Fibroblast of lung (primary cell): ENCODE measurements around the gene NEDD4L. TPM values are rescaled to one million over a fixed set of nuclear protein-coding genes. Genes with fewer than 3 reads are reported as not detected.

ENCODE experiments used
- DNase-seq, 2 donors: peaks; one replicate each; pipeline versions ENCODE4 v3.0.0 to v3.0.0-alpha.2; 2010; ENCODE audit warnings: low read depth in 2 of 2
- H2AFZ ChIP-seq: 2 replicates; pipeline ENCODE4 v1.5.1; 2012; ENCODE audit warnings: low read length, control low read depth, inconsistent platforms
- H3K27ac ChIP-seq: 2 replicates; pipeline ENCODE4 v1.5.1; 2011; ENCODE audit warnings: low read length, control low read depth; ENCODE audit not compliant: insufficient read depth
- H3K27me3 ChIP-seq: 2 replicates; pipeline ENCODE4 v1.5.1; 2011; ENCODE audit warnings: mild to moderate bottlenecking, low read length; ENCODE audit not compliant: control insufficient read depth, insufficient read depth
- H3K36me3 ChIP-seq: 2 replicates; pipeline ENCODE4 v1.5.1; 2011; ENCODE audit warnings: low read length; ENCODE audit not compliant: control insufficient read depth, insufficient read depth
- H3K4me1 ChIP-seq: 2 replicates; pipeline ENCODE4 v1.5.1; 2011; ENCODE audit warnings: low read length; ENCODE audit not compliant: control insufficient read depth, insufficient read depth; ENCODE audit errors: extremely low read depth
- H3K4me2 ChIP-seq: 2 replicates; pipeline ENCODE4 v1.5.1; 2011; ENCODE audit warnings: low read length, control low read depth; ENCODE audit not compliant: insufficient read depth; ENCODE audit errors: extremely low read depth
- H3K4me3 ChIP-seq, 4 experiments: fragments of 200-600 bp in 1 of 4; sonication (generic) in 1 of 4; replicated peaks in 1 of 4; 2 replicates each; pipeline ENCODE4 v1.5.1; 2011 to 2016; ENCODE audit warnings: low read length in 4 of 4, low read depth in 3 of 4, mild to moderate bottlenecking in 3 of 4, control low read depth in 2 of 4, inconsistent platforms in 1 of 4, mixed read lengths in 1 of 4; ENCODE audit not compliant: insufficient read depth in 1 of 4; ENCODE audit errors: control extremely low read depth in 1 of 4
- H3K79me2 ChIP-seq: 2 replicates; pipeline ENCODE4 v1.5.1; 2012; ENCODE audit warnings: mild to moderate bottlenecking, low read length, inconsistent platforms; ENCODE audit not compliant: control insufficient read depth, insufficient read depth
- H3K9ac ChIP-seq: 2 replicates; pipeline ENCODE4 v1.5.1; 2011; ENCODE audit warnings: mild to moderate bottlenecking, low read length, control low read depth; ENCODE audit not compliant: insufficient read depth
- H3K9me3 ChIP-seq: 2 replicates; pipeline ENCODE4 v1.5.1; 2012; ENCODE audit warnings: low read depth, low read length; ENCODE audit not compliant: control insufficient read depth, insufficient read depth
- H4K20me1 ChIP-seq: 2 replicates; pipeline ENCODE4 v1.5.1; 2011; ENCODE audit warnings: low read length; ENCODE audit not compliant: control insufficient read depth, insufficient read depth; ENCODE audit errors: extremely low read depth
- EZH2 ChIP-seq: IDR thresholded peaks from 2 replicates; pipeline ENCODE4 v1.5.1; 2012; ENCODE audit warnings: low read length, control low read depth, mild to moderate bottlenecking; ENCODE audit errors: missing control alignments
- polyA plus RNA-seq, 2 donors: library from polyadenylated mRNA; depleted of rRNA in 1 of 2; stranded (reverse) in 1 of 2; unstranded in 1 of 2; fragments of >200 nt; gene quantifications; 2 replicates each; pipeline ENCODE4 v1.2.1, GENCODE V29; 2011 to 2012; ENCODE audit warnings: missing spikeins in 1 of 2
- total RNA-seq: library from RNA; depleted of rRNA; stranded (reverse); fragments of >200 nt; gene quantifications from 2 replicates; pipeline ENCODE4 v1.2.1, GENCODE V29; 2014
- TF ChIP-seq, protein P1 (sequence below), 2 donors: IDR thresholded peaks in 1 of 2; conservative IDR thresholded peaks in 1 of 2; 1 replicate in 1 of 2; 2 replicates in 1 of 2; pipeline ENCODE4 v1.5.1; 2011 to 2012; ENCODE audit warnings: low read length in 2 of 2, control low read depth in 1 of 2, inconsistent platforms in 1 of 2, low read depth in 1 of 2, mild to moderate bottlenecking in 1 of 2

NEDD4L gene
- total and polyA plus RNA-seq, 2 donors (not counting 1 experiment from before 2014, with no cell fraction given), result 5.5 to 18.7 TPM

DNA sequence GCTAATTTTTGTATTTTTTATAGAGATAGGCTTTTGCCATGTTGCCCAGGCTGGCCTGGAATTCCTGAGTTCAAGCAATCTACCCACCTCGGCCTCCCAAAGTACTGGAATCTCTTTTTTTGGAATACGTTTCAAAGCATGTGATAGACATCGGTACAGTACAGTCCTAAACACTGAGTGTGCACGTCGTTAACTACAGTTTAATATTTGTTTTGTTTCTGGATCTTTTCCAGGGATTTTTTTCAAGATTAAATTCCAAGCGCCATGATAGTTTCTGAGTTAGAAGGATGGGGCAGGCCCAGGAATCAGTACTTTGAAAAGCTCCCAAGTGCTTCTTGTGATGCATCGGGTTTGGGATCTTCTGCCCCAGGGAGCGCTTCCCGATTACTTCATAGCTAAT, 33.3 kb downstream of the NEDD4L start:
- no peaks in the 10 kb centered on the region for H3K27me3 ChIP-seq
- no peak for DNase-seq
- no peak overlapping the region for H3K4me2 ChIP-seq
- H3K9ac ChIP-seq, result no peak overlapping the region
- H3K36me3 ChIP-seq, result no peaks in the 10 kb centered on the region
- TF ChIP-seq, protein P1, sequence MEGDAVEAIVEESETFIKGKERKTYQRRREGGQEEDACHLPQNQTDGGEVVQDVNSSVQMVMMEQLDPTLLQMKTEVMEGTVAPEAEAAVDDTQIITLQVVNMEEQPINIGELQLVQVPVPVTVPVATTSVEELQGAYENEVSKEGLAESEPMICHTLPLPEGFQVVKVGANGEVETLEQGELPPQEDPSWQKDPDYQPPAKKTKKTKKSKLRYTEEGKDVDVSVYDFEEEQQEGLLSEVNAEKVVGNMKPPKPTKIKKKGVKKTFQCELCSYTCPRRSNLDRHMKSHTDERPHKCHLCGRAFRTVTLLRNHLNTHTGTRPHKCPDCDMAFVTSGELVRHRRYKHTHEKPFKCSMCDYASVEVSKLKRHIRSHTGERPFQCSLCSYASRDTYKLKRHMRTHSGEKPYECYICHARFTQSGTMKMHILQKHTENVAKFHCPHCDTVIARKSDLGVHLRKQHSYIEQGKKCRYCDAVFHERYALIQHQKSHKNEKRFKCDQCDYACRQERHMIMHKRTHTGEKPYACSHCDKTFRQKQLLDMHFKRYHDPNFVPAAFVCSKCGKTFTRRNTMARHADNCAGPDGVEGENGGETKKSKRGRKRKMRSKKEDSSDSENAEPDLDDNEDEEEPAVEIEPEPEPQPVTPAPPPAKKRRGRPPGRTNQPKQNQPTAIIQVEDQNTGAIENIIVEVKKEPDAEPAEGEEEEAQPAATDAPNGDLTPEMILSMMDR (conservative IDR thresholded peaks at IDR 0.05 in 1 of 2, IDR thresholded peaks at IDR 0.05 in 1 of 2; ENCODE audit: low read depth in 1 of 2, low read length in 2 of 2), result no peak
- no peak for TF ChIP-seq EZH2
- no peaks in the 10 kb centered on the region for H3K79me2 ChIP-seq
- H3K27ac ChIP-seq, result no peak overlapping the region
- no peak overlapping the region for H2AFZ ChIP-seq
- no peaks in the 10 kb centered on the region for H3K9me3 ChIP-seq
- H3K4me3 ChIP-seq, result no peak overlapping the region
- peaks cover 2% of the 10 kb centered on the region for H3K4me1 ChIP-seq
- no peaks in the 10 kb centered on the region for H4K20me1 ChIP-seq

DNA sequence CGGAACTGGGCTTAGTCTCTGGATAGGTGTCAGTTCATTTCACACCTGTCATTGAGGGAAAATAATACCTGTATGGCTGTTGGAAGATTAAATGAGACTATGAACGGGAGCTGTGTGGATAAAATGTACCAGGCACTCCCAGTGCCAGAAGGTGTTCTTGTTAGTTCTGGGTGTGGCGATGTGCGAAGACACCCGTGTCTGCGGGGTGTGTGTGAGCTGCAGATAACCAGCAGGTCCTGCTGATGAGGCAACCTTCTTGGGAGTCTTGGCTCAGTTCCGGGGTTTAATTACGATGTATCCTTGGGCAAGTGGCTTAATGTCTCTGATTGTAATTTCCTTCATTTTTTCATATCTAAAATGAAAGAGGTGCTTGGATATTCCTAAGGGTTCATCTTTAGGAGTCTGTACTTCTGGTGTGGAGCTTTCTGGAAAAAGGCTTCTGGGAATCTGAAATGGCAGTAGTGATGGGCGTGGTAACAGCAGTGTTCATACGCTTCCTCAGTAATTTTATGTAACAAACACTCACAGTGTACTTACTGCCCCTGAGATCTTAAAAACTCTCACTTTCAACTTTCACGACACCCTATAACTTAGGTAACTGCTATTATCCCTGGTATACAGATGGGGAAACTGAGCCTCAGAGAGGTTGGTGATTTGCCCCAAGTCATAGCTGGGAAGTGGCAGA, 35.0 kb downstream of the NEDD4L start:
- Histone ChIP-seq H3K36me3 (no peaks in the 10 kb centered on the region), H3K4me3 (no peak overlapping the region), H3K4me1 (peaks cover 2% of the 10 kb centered on the region), H3K27me3 (no peaks in the 10 kb centered on the region), H2AFZ (no peak overlapping the region), H3K9me3 (no peaks in the 10 kb centered on the region), H3K79me2 (no peaks in the 10 kb centered on the region), H4K20me1 (no peaks in the 10 kb centered on the region), H3K27ac (no peak overlapping the region), H3K9ac (no peak overlapping the region), H3K4me2 (no peak overlapping the region)
- TF ChIP-seq, protein P1 (conservative IDR thresholded peaks at IDR 0.05 in 1 of 2, IDR thresholded peaks at IDR 0.05 in 1 of 2; ENCODE audit: low read depth in 1 of 2, low read length in 2 of 2), result no peak
- TF ChIP-seq EZH2, result no peak
- DNase-seq, result no peak

DNA sequence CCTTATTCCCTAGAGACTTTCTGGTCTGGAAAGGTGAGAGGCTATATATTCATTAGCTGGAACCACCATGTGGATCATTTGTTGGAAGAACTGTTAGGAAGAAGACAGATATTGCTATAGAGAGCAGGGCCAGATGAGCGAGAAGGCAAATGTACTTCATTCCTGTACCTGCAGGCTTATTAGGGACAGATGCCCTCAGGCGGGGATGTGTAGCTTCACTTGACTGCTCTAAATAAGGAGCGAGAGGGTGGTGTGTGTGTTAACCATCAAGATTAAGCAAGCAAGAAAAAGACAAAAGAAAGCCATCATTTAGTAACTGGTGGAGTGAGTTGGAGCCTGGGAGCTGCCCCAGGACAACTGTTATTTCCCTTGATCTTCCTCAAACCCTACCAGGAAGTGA, 36.4 kb downstream of the NEDD4L start:
- no peak overlapping the region for H3K27ac ChIP-seq
- DNase-seq, result no peak
- H3K4me3 ChIP-seq, result no peak overlapping the region
- H3K4me2 ChIP-seq, result no peak overlapping the region
- H3K4me1 ChIP-seq, result peaks cover 2% of the 10 kb centered on the region
- no peaks in the 10 kb centered on the region for H4K20me1 ChIP-seq
- no peaks in the 10 kb centered on the region for H3K36me3 ChIP-seq
- TF ChIP-seq EZH2, result no peak
- TF ChIP-seq, protein P1 (conservative IDR thresholded peaks at IDR 0.05 in 1 of 2, IDR thresholded peaks at IDR 0.05 in 1 of 2; ENCODE audit: low read depth in 1 of 2, low read length in 2 of 2), result no peak
- no peaks in the 10 kb centered on the region for H3K79me2 ChIP-seq
- H3K27me3 ChIP-seq, result no peaks in the 10 kb centered on the region
- H2AFZ ChIP-seq, result no peak overlapping the region
- no peak overlapping the region for H3K9ac ChIP-seq
- H3K9me3 ChIP-seq, result no peaks in the 10 kb centered on the region
